PC-9 (cell line): ENCODE measurements around the gene SLC16A8. TPM values are rescaled to one million over a fixed set of nuclear protein-coding genes. Genes with fewer than 3 reads are reported as not detected.

Source experiments
- BruUV-seq: library from RNA; stranded (reverse); fragments of 400-500 nt; replicated peaks from 2 replicates; lab custom pipeline; 2021; lab: Mats Ljungman, UMichigan
- CTCF ChIA-PET: fragments of 300-600 bp; sonication (Branson Sonifier 250); formaldehyde crosslinking; loops from one replicate; lab custom pipeline; 2022; ENCODE audit warnings: antibody characterized with exemption; lab: Charles Lee
- POLR2A ChIA-PET: fragments of 300-600 bp; sonication (Branson Sonifier 250); formaldehyde crosslinking; loops from one replicate; lab custom pipeline; 2022; ENCODE audit warnings: antibody characterized with exemption; ENCODE audit not compliant: unreplicated experiment; lab: Charles Lee
- DNase-seq, 2 experiments: peaks; one replicate each; pipeline versions ENCODE4 v3.0.0 to v3.0.0-alpha.2; 2015 to 2022; ENCODE audit warnings: mixed read lengths in 1 of 2
- H2AFZ ChIP-seq: fragments of 200-600 bp; sonication (generic); 2 replicates; pipeline ENCODE4 v1.8.1; 2017; ENCODE audit warnings: antibody characterized with exemption
- H3F3A ChIP-seq: fragments of 200-600 bp; sonication (generic); 2 replicates; pipeline ENCODE4 v1.8.1; 2017; ENCODE audit warnings: antibody characterized with exemption, mild to moderate bottlenecking, low read depth; ENCODE audit not compliant: insufficient read depth
- H3K27ac ChIP-seq: fragments of 200-600 bp; sonication (generic); 2 replicates; pipeline ENCODE4 v1.6.1; 2016; ENCODE audit warnings: mixed run types
- H3K27me3 ChIP-seq: fragments of 200-600 bp; sonication (generic); 2 replicates; pipeline ENCODE4 v1.6.1; 2016; ENCODE audit warnings: low read depth, mixed run types; ENCODE audit not compliant: insufficient read depth
- H3K36me3 ChIP-seq: fragments of 200-600 bp; sonication (generic); 2 replicates; pipeline ENCODE4 v1.6.1; 2016; ENCODE audit warnings: low read depth, mixed run types
- H3K4me1 ChIP-seq: fragments of 200-600 bp; sonication (generic); replicated peaks from 2 replicates; pipeline ENCODE4 v1.6.1; 2016; ENCODE audit warnings: mixed run types; ENCODE audit not compliant: insufficient read depth
- H3K4me2 ChIP-seq: fragments of 200-600 bp; sonication (generic); 2 replicates; pipeline ENCODE4 v1.6.1; 2017; ENCODE audit warnings: mixed run types
- H3K4me3 ChIP-seq: fragments of 200-600 bp; sonication (generic); 2 replicates; pipeline ENCODE4 v1.6.1; 2016; ENCODE audit warnings: mixed run types
- H3K79me2 ChIP-seq: fragments of 200-600 bp; sonication (generic); 2 replicates; pipeline ENCODE4 v1.6.1; 2017; ENCODE audit warnings: low read depth, mixed run types
- H3K9me2 ChIP-seq: fragments of 200-600 bp; sonication (generic); 2 replicates; pipeline ENCODE4 v1.8.1; 2017; ENCODE audit warnings: mild to moderate bottlenecking; ENCODE audit not compliant: insufficient read depth
- H3K9me3 ChIP-seq: fragments of 200-600 bp; sonication (generic); 2 replicates; pipeline ENCODE4 v1.8.1; 2016; ENCODE audit warnings: low read depth; ENCODE audit not compliant: insufficient read depth
- H4K20me1 ChIP-seq: fragments of 200-600 bp; sonication (generic); 2 replicates; pipeline ENCODE4 v1.8.1; 2017; ENCODE audit not compliant: insufficient read depth
- CTCF ChIP-seq: fragments of 200-600 bp; sonication (generic); conservative IDR thresholded peaks from 2 replicates; pipeline ENCODE4 v1.6.1; 2017; ENCODE audit warnings: mixed run types, antibody characterized with exemption, mild to moderate bottlenecking, moderate library complexity
- EZH2 ChIP-seq: fragments of 200-600 bp; sonication (generic); IDR thresholded peaks from 2 replicates; pipeline ENCODE4 v1.8.0; 2017; ENCODE audit warnings: antibody characterized with exemption, low read depth
- intact Hi-C: fragments of 100-400 bp; cut with micrococcal nuclease; formaldehyde crosslinking; loops from one replicate; pipeline ENCODE4 v1.10.0; 2022; ENCODE audit not compliant: unreplicated experiment
- total RNA-seq: library from RNA; stranded (reverse); gene quantifications from 2 replicates; pipeline ENCODE4 v1.2.3, GENCODE V29; 2021

SLC16A8 gene
- total RNA-seq, 1 experiment from 2014 or later: not detected

GRCh38 chr22:38110863-38111852 lies 27.2 kb upstream of the SLC16A8 start:
- no peaks in the 10 kb centered on the region for H4K20me1 ChIP-seq
- peaks cover 13% of the 10 kb centered on the region for H3F3A ChIP-seq
- DNase-seq: peak in 1 of 2 experiments; percentile 84
- no peaks in the 10 kb centered on the region for H3K27me3 ChIP-seq
- peaks cover 14% of the 10 kb centered on the region for H3K4me1 ChIP-seq
- no peak overlapping the region for H3K4me3 ChIP-seq
- H3K9me2 ChIP-seq: no peaks in the 10 kb centered on the region
- intact Hi-C loops: loop anchor here (2.0 to 5.0 kb wide), 4 partner anchors 32 to 186 kb away; partner anchors contain the start of gene PLA2G6
- ChIA-PET CTCF (interaction anchor here (0.6 to 0.7 kb wide), 2 partner anchors 24 to 79 kb away, joined by 4 read pairs; no protein-coding TSS in a partner anchor), POLR2A (interaction anchor here (0.7 to 0.8 kb wide), 3 partner anchors 157 to 1130 kb away, joined by 3 to 4 read pairs (median 3); partner anchors contain the start of gene POLR2F)
- no peak for TF ChIP-seq EZH2
- no peak for TF ChIP-seq CTCF
- TSS peak; percentile 50 for BruUV-seq
- H2AFZ ChIP-seq: no peak overlapping the region
- peak overlapping the region; percentile 47 for H3K4me2 ChIP-seq
- H3K36me3 ChIP-seq: no peaks in the 10 kb centered on the region
- H3K79me2 ChIP-seq: no peaks in the 10 kb centered on the region
- H3K27ac ChIP-seq: peak overlapping the region; percentile 7; the same call in 1 of the 2 replicates
- no peaks in the 10 kb centered on the region for H3K9me3 ChIP-seq

- Histone ChIP-seq H3K79me2 (no peaks in the 10 kb centered on the region), H3K4me3 (no peak within 1 kb of the TSS), H3F3A (peaks cover 13% of the 10 kb centered on the region), H3K9me2 (no peaks in the 10 kb centered on the region), H3K27me3 (no peaks in the 10 kb centered on the region), H3K4me2 (peak within 1 kb of the TSS; percentile 47), H3K4me1 (peaks cover 14% of the 10 kb centered on the region), H2AFZ (no peak within 1 kb of the TSS), H3K9me3 (no peaks in the 10 kb centered on the region), H3K36me3 (no peaks in the 10 kb centered on the region), H3K27ac (peak within 1 kb of the TSS; percentile 7; the same call in 1 of the 2 replicates), H4K20me1 (no peaks in the 10 kb centered on the region)
- TF ChIP-seq EZH2: no peak
- intact Hi-C loops: loop anchor here (2.0 to 5.0 kb wide), 4 partner anchors 33 to 187 kb away; partner anchors contain the start of gene PLA2G6
- POLR2A ChIA-PET: interaction anchor here (0.5 to 0.8 kb wide), 3 partner anchors 23 to 157 kb away, joined by 3 to 10 read pairs (median 3); partner anchors contain the start of gene POLR2F
- DNase-seq: peak; percentile 67 to 75
- BruUV-seq: no TSS peak
- CTCF ChIA-PET: interaction anchor here (0.7 kb wide), 1 partner anchor 23 kb away, joined by 4 read pairs; no protein-coding TSS in a partner anchor
These were observed 26.3 kb upstream of the SLC16A8 start, which contains the start of gene BAIAP2L2 for GRCh38 chr22:38110008-38110862. Gene BAIAP2L2, minus strand, starts transcription at chr22:38110684. Its CDS starts 159 bp downstream, at chr22:38110525.

- peak in 1 of 2 experiments; percentile 35 for DNase-seq
- TF ChIP-seq CTCF (no peak), EZH2 (no peak)
- Histone ChIP-seq H4K20me1 (no peaks in the 10 kb centered on the region), H3K4me3 (no peak overlapping the region), H3K4me1 (peaks cover 14% of the 10 kb centered on the region), H3F3A (peaks cover 13% of the 10 kb centered on the region), H3K27ac (no peak overlapping the region), H3K27me3 (no peaks in the 10 kb centered on the region), H2AFZ (no peak overlapping the region), H3K4me2 (no peak overlapping the region), H3K79me2 (no peaks in the 10 kb centered on the region), H3K36me3 (no peaks in the 10 kb centered on the region), H3K9me3 (no peaks in the 10 kb centered on the region), H3K9me2 (no peaks in the 10 kb centered on the region)
- ChIA-PET POLR2A (no interaction called here), CTCF (no interaction called here)
- intact Hi-C loops: loop anchor here (2.0 to 5.0 kb wide), 4 partner anchors 33 to 188 kb away; partner anchors contain the start of gene PLA2G6
- no TSS peak for BruUV-seq
These were observed 25.5 kb upstream of the SLC16A8 start for GRCh38 chr22:38109371-38110001.
